NCI-H748 treated with DMSO at 0.1 percent for 48 hours (cell line): ENCODE data around the gene SHANK3.

Experiments
- DNase-seq: peaks from one replicate; lab custom pipeline; 2025; lab: John Stamatoyannopoulos, UW

The SHANK3 gene

GRCh38 chr22:50699001-50699755 is 26.6 kb downstream of the SHANK3 start:
- DNase-seq: no peak

DNA sequence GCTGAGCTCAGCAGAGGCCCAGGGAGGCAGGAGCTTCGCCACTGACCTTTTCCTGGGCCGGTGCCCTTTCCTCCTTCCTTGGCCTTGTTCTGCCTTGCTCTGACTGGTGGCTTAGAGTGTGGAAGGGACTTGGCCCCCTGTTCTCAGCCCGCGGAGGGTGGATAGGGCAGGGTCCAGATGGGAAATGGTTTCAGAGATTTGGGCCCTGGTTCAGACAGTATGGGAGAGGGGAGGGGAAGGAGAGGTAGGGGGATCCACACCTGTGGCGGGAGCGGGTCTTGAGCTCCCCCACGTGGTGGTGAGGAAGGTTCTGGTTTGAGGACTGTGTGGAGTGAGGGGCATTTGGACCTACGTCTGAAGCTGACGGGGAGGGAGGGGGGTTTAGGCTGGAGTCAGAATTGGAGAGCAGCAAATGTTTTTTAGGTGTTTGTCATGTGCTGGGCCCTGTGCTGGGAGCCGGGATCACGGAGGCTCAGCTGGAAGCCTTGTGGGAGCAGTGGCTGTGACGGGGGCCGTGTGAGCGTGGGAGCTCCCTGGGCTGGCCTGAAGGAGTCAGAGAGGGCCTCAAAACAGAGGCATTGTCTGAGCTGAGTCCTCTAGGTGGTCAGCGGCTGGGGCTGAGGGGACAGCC is 27.2 kb downstream of the SHANK3 start:
- DNase-seq: no peak

GRCh38 chr22:50700387-50701075 is 27.9 kb downstream of the SHANK3 start:
- no peak for DNase-seq

DNA sequence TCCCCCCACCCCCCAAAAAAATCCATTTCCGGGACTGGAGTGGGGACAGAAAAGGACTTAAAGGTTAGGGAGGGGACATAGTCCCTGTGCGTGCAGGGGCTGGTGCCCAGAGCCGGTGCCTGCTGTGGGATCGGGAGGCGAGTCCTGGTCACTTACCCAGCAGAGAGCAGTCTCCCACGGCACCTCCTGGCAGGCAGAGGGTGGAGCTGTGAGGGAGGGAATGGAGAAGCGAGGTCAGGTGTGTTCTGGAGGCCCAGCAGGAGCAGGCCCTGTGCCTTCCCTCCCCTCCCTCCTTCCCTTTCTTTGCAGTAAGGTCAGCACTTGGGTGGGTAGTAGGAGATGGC is 28.4 kb downstream of the SHANK3 start:
- no peak for DNase-seq

- DNase-seq: no peak
These were observed 29.0 kb downstream of the SHANK3 start for GRCh38 chr22:50701428-50702154.

GRCh38 chr22:50702261-50702671 is 29.6 kb downstream of the SHANK3 start:
- DNase-seq: no peak

- no peak for DNase-seq
These were observed 30.4 kb downstream of the SHANK3 start for GRCh38 chr22:50702821-50703725.

- no peak for DNase-seq
These were observed 31.3 kb downstream of the SHANK3 start for GRCh38 chr22:50703726-50704509.

DNA sequence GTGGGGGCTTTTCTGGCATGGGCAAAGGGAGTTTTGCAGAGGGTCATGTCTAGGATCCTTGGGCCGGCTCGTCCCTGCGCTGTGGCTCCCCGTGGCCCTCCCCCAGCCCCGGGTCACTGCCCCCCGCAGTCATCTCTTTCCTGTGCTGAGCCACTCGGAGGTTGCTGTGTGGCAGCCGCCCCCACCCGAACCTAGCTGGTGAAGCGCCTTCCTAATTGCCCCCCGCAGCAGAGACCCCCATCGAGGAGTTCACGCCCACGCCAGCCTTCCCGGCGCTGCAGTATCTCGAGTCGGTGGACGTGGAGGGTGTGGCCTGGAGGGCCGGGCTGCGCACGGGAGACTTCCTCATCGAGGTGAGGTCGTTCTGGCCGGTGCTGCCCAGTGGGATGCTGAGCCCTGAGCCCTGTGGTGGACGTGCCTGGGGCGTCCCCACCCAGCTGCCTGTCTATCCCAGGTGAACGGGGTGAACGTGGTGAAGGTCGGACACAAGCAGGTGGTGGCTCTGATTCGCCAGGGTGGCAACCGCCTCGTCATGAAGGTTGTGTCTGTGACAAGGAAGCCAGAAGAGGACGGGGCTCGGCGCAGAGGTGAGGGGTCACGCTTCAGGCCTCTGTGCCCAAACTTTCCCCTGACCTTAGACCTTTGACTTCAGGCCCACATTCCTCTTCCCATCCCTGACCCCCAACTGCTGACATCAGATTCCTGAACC is 32.0 kb downstream of the SHANK3 start:
- no peak for DNase-seq

GRCh38 chr22:50705219-50705691 is 32.6 kb downstream of the SHANK3 start:
- peak; percentile 82 for DNase-seq

- DNase-seq: no peak
These were observed 33.3 kb downstream of the SHANK3 start for GRCh38 chr22:50705851-50706351.

DNA sequence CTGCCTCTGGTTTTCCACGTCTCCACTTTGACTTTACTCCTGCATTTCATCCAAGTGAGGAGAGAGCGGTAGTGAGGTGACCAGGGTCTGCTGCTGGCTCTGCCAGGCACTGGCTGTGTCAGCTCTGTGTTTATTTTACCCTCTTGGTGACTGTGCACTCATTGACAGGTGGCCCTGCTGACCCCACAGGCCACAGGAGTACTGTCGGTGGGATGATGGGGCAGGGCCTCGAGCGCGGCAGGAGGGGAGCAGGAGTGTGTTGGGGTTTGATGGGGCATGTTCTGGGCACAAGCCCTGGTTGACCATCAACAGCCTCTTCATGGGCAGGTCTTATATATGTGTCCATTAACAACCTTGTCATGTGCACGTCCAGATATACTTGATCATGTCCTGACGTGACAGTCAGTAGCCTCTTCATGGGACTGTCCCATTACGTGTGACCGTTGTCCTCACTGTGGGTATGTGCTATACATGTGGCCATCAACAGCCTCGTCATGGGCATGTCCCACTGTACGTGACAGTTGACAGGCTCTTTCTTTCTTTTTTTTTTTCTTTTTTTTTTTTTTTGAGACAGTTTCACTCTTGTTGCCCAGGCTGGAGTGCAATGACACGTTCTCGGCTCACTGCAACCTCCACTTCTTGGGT is 34.0 kb downstream of the SHANK3 start:
- no peak for DNase-seq

GRCh38 chr22:50708474-50708873 is 35.9 kb downstream of the SHANK3 start:
- no peak for DNase-seq

DNA sequence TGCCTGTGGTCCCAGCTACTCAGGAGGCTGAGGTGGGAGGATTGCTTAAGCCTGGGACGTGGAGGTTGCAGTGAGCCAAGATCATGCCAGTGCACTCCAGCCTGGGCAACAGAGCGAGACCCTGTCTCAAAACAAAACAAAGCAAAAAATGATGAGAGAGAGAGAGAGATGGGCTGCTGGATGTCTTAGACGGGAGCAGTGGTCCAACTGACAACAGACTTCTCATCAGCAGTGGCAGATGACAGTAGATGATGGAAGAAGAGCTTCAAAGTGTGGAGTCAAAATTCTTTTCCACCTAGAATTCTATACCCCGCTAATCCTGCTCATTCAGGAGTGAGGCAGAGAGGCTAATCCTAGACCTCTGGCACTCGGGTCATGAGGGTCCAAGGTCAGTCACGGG is 36.4 kb downstream of the SHANK3 start:
- DNase-seq: no peak

DNA sequence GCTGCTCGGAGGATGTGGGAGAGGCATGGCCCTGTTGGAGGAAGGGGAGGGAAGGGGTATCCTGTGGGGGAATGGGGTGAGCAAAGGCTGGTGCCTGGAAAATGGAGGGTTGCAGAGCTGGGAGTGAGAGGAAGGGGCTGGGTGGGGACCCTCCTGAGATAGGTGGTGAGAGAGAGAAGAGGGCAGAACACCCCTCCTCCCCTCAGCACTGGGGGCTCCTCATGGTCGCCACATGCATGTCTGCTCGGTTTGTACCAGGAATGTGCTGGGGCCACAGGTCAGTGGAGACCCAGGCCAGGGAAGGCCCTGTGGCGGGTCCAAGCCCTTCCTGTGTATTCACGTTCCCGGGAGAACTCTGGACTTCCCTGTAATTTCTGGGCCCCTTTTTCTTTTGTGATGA is 37.6 kb downstream of the SHANK3 start:
- no peak for DNase-seq

GRCh38 chr22:50710886-50711285 is 38.3 kb downstream of the SHANK3 start:
- DNase-seq: no peak

- no peak for DNase-seq
These were observed 39.1 kb downstream of the SHANK3 start for GRCh38 chr22:50711446-50712340.

- no peak for DNase-seq
These were observed 39.9 kb downstream of the SHANK3 start for GRCh38 chr22:50712341-50713007.
